PFSK-1 (cell line): ENCODE results near the gene WAS.

Source experiments
- FOXP2 ChIP-seq: optimal IDR thresholded peaks from 2 replicates; pipeline ENCODE3; 2011; ENCODE audit warnings: borderline replicate concordance, control low read depth, inconsistent platforms; ENCODE audit not compliant: insufficient read depth; ENCODE audit errors: extremely low read length, extremely low read depth
- POLR2AphosphoS5 ChIP-seq: IDR thresholded peaks from 2 replicates; pipeline ENCODE4 v1.6.1; 2012; ENCODE audit warnings: low read depth, mild to moderate bottlenecking, control low read depth, low read length, moderate library complexity
- SIN3A ChIP-seq: IDR thresholded peaks from 2 replicates; pipeline ENCODE4 v1.6.1; 2012; ENCODE audit warnings: mild to moderate bottlenecking, low read length, moderate library complexity, borderline replicate concordance; ENCODE audit not compliant: insufficient read depth
- TAF1 ChIP-seq: IDR thresholded peaks from 2 replicates; pipeline ENCODE4 v1.6.1; 2012; ENCODE audit warnings: low read length, control low read depth, borderline replicate concordance; ENCODE audit not compliant: insufficient read depth
- TF ChIP-seq, protein P1 (sequence below), 2 experiments: IDR thresholded peaks; 2 replicates each; pipeline versions ENCODE4 v1.6.1 to v1.8.0; 2011 to 2012; ENCODE audit warnings: low read depth in 2 of 2, low read length in 2 of 2, control low read depth in 1 of 2, inconsistent platforms in 1 of 2, mild to moderate bottlenecking in 1 of 2, moderate library complexity in 1 of 2; ENCODE audit not compliant: insufficient read depth in 1 of 2

WAS gene

DNA sequence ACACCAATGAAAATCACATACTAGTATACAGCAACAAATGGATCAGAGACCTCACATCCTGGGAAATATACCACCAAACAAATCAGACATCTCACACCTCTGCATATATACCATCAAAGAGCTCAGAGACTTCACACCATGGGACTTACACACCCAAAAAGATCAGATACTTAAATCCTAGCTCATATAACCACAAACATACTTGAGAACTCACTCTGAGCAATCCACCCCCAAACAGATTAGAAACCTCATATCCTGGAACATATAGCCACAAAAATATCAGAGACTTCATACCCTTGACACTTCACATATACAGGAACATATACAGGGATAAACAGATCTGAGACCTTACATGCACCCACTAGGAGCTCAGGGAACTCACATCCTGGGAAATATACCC lies 45.1 kb downstream of the WAS start:
- no peak for TF ChIP-seq TAF1
- TF ChIP-seq FOXP2 = no peak
- TF ChIP-seq, protein P1, sequence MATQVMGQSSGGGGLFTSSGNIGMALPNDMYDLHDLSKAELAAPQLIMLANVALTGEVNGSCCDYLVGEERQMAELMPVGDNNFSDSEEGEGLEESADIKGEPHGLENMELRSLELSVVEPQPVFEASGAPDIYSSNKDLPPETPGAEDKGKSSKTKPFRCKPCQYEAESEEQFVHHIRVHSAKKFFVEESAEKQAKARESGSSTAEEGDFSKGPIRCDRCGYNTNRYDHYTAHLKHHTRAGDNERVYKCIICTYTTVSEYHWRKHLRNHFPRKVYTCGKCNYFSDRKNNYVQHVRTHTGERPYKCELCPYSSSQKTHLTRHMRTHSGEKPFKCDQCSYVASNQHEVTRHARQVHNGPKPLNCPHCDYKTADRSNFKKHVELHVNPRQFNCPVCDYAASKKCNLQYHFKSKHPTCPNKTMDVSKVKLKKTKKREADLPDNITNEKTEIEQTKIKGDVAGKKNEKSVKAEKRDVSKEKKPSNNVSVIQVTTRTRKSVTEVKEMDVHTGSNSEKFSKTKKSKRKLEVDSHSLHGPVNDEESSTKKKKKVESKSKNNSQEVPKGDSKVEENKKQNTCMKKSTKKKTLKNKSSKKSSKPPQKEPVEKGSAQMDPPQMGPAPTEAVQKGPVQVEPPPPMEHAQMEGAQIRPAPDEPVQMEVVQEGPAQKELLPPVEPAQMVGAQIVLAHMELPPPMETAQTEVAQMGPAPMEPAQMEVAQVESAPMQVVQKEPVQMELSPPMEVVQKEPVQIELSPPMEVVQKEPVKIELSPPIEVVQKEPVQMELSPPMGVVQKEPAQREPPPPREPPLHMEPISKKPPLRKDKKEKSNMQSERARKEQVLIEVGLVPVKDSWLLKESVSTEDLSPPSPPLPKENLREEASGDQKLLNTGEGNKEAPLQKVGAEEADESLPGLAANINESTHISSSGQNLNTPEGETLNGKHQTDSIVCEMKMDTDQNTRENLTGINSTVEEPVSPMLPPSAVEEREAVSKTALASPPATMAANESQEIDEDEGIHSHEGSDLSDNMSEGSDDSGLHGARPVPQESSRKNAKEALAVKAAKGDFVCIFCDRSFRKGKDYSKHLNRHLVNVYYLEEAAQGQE (IDR thresholded peaks at IDR 0.05; ENCODE audit: insufficient read depth in 1 of 2, low read depth in 2 of 2, low read length in 2 of 2) = no peak
- TF ChIP-seq POLR2AphosphoS5 = no peak
- no peak for TF ChIP-seq SIN3A

DNA sequence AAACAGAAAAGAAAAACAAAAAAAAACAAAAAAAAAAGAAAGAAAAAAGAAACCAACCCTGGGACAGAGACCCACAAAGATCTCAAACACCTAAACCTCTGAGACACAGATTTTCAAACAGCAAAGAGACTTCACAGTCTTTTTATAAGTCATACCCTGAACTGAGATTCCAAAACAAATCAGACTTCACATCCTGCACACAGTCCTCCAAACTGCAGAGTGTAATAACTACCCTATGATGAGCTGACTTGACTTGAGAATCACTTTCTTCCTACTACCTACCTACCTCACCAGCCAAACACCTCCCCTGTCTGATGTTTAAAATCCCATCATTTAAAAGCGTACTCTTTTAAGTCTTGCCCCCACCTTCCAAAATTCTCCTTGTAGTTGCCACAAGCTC lies 52.7 kb downstream of the WAS start:
- TF ChIP-seq SIN3A (no peak), TAF1 (no peak)
- TF ChIP-seq, protein P1 (IDR thresholded peaks at IDR 0.05; ENCODE audit: insufficient read depth in 1 of 2, low read depth in 2 of 2, low read length in 2 of 2) = no peak

DNA sequence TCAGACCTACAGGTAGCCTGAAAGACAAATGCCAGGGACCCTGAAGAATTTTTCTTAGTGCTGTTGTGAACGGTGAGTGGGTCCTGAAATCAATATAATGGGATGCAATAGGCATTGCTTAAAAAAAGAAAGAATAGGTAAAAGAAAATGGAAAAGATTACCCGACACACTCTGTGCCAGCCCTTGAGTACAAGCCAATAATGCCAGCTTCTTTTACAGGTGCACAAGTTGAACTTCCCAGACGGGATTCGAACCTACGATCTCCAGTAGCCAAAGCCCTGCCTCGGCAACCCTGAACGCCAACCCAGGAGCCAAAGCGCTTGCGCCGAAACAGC lies 53.2 kb downstream of the WAS start:
- no peak for TF ChIP-seq TAF1
- no peak for TF ChIP-seq SIN3A
- no peak for TF ChIP-seq POLR2AphosphoS5
- no peak for TF ChIP-seq FOXP2
- TF ChIP-seq, protein P1 (IDR thresholded peaks at IDR 0.05; ENCODE audit: insufficient read depth in 1 of 2, low read depth in 2 of 2, low read length in 2 of 2) = no peak

DNA sequence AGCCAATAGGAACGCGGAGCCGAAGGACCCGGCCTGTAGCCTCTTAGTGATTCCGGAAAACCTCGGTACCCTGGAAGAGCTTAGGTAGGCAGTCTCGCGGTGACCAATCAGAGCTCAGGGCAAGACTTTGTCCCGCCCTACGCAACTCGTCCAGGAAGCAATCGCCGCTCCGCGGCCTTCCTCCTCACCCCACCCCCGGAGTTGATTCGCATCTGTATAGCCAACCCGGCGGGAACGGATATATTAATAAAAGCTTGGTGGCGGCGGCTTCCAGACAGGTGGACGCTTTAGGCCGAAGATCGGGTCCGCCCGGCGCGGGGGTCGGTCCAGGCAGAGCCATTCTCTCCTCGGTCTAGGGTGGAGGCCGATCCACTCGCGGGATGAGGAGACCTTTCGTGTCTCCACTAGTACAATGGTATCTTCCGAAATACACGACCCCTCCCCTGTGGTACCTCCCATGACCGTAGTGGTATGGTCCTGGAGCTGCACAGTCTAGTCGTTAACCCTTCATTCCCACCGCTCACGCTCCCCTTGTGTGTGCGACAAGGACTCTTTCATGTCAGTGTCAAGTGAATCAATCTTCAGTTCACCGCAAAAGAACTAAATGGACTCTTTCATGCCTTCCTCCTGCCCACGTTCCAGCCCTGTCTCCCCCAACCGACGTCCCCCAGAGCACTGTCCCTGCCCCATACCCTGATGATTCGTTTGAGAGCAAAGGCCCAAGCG lies 53.8 kb downstream of the WAS start:
- no peak for TF ChIP-seq FOXP2
- TF ChIP-seq SIN3A = no peak
- TF ChIP-seq POLR2AphosphoS5 = peak; percentile 69
- TF ChIP-seq TAF1 = peak; percentile 25; the same call in 1 of the 2 replicates
- TF ChIP-seq, protein P1 (IDR thresholded peaks at IDR 0.05; ENCODE audit: insufficient read depth in 1 of 2, low read depth in 2 of 2, low read length in 2 of 2) = no peak

DNA sequence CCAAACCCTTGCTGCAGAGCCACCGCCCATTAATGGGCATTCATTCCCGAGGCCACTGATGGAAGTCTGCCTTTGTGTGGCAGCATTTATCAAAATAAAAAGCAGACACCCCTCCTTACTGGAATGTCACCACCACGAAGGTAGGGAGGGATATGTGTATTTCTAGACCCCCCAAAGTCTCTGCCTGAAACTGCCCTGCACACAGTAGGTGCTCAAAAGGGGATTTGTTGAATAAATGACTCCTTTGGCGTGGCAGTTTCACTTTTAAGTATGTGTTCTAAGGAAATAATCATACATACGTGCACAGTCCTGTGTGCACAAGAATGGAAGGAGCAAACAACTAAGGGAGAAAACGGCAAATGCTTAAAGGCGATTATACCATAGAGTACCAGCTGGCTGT lies 54.3 kb downstream of the WAS start:
- no peak for TF ChIP-seq POLR2AphosphoS5
- TF ChIP-seq, protein P1 (IDR thresholded peaks at IDR 0.05; ENCODE audit: insufficient read depth in 1 of 2, low read depth in 2 of 2, low read length in 2 of 2) = no peak
- TF ChIP-seq SIN3A = no peak
- no peak for TF ChIP-seq FOXP2
- no peak for TF ChIP-seq TAF1
